ENCODE data around the gene AP5S1. TPM values are rescaled to one million over a fixed set of nuclear protein-coding genes. Genes with fewer than 3 reads are reported as not detected.
"Not testable (repeated sequence)": the region's sequence is repeated elsewhere in the genome, so short reads cannot be mapped to it uniquely, and the experiment has no call there.

The AP5S1 gene
- total RNA-seq, 2 experiments from 2014 or later, result 13.8 to 16.5 TPM

DNA sequence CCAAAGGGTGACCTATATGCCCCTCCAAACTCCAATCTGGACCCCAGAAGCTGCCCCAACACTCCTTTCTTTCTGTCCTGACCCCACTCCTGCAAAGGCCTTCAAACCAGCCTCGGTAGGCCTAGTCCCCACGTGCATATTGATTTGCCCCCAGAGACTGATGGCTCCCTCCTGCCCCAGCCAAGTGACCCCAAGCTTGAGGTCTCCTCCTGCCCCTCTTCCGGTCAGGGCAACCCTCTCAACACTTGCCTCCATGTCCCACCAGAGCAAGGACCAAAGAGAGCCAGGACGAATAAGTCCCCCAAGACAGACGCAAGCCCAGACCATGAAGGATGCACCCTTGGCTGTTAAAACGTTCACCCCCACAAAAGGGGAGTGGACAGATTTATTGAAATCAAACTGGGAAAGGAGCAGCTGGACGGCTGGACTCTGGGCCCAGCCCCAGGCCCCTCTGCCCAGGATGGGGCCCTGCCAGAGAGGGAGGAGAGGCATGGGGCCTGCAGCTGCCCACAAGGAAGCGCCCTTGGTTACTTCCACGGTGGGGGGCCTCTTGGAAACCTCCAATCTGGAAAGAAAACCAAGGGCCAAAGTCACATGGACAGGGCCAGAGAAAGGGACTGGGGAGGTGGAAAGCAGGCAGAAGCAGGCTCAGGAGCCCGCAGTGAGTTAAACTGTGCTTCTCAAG, 36.7 kb upstream of the AP5S1 start:
- H3K27me3 Mint-ChIP-seq (ENCODE audit: low read depth), result peaks cover 15% of the 10 kb centered on the region
- POLR2A ChIA-PET, result interaction anchor here (0.9 to 1.3 kb wide), 2 partner anchors 12 to 32 kb away, joined by 3 to 5 read pairs; partner anchors contain the start of gene CDC25B
- H3K4me3 Mint-ChIP-seq, result no peak overlapping the region
- ATAC-seq, result no peak
- H3K9me3 Mint-ChIP-seq (ENCODE audit: insufficient read depth), result no peaks in the 10 kb centered on the region
- CTCF ChIA-PET, result interaction anchor here (9.6 kb wide), 1 partner anchor 35 kb away, joined by 126 read pairs; the partner anchor contains the start of gene AP5S1
- no peak for DNase-seq
- peak overlapping the region; percentile 13 for H3K27ac Mint-ChIP-seq
- H3K36me3 Mint-ChIP-seq (ENCODE audit: low read depth), result peaks cover 17% of the 10 kb centered on the region
- peaks cover 53% of the 10 kb centered on the region for H3K4me1 Mint-ChIP-seq (ENCODE audit: low read depth)

DNA sequence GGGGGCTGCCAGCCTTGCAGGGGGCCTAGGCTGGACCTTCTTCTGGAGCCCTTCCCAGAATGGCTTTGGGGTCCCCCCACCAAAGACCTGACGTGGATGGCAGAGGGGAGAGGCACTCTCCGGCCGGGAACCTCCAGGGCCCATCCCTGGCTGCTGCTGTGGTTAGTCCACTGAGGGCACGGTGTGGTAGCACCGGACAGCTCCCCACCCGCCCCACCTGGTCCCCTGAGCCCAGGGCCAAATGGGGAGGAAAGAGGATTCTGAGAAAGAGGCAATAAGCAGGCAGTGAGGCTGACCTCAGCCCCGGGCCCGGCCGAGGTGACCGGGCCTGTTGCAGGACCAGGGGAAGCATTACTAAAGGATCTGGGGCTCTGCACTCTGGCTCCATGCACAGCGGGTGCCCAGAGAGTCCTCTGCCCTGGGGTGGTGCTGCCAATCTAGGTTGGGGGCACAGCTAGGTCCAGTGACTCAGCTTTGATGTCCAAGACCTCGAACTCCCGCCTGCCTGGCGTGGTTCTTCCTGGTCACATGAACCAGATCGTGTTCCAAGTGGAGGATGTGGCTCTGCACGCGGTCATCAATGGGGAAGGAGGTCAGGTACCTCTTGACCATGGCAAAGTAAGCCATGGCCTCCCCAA, 36.0 kb upstream of the AP5S1 start:
- Mint-ChIP-seq H3K27ac (peak overlapping the region; percentile 51), H3K4me3 (peak overlapping the region; percentile 49), H3K27me3 (ENCODE audit: low read depth) (peaks cover 12% of the 10 kb centered on the region), H3K4me1 (ENCODE audit: low read depth) (peaks cover 58% of the 10 kb centered on the region), H3K9me3 (ENCODE audit: insufficient read depth) (no peaks in the 10 kb centered on the region), H3K36me3 (ENCODE audit: low read depth) (peaks cover 17% of the 10 kb centered on the region)
- ChIA-PET POLR2A (interaction anchor here (0.9 to 1.3 kb wide), 2 partner anchors 11 to 31 kb away, joined by 3 to 5 read pairs; partner anchors contain the start of gene CDC25B), CTCF (interaction anchor here (9.6 kb wide), 1 partner anchor 34 kb away, joined by 126 read pairs; the partner anchor contains the start of gene AP5S1)
- DNase-seq (no peak), ATAC-seq (no peak)

DNA sequence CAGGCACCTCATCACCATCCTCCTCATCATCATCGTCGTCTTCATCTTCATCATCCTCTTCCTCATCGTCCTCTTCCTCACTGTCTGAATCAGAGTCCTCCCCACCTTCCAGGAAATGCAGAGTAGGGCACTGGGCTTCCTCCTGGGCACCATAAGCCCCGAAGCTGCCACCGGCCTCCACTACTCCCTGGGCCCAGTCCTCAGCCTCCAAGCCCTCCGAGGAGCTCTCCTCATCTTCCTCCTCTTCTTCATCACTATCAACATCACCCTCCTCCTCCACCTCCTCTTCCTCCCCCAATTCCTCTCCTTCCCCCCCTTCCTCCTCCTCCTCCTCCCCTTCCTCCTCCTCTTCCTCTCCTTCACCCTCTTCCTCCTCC, 35.5 kb upstream of the AP5S1 start:
- CTCF ChIA-PET, result interaction anchor here (9.6 kb wide), 1 partner anchor 34 kb away, joined by 126 read pairs; the partner anchor contains the start of gene AP5S1
- no peak for ATAC-seq
- Mint-ChIP-seq H3K4me3 (peak overlapping the region; percentile 49), H3K27ac (peak overlapping the region; percentile 51), H3K9me3 (ENCODE audit: insufficient read depth) (no peaks in the 10 kb centered on the region), H3K4me1 (ENCODE audit: low read depth) (peaks cover 58% of the 10 kb centered on the region), H3K27me3 (ENCODE audit: low read depth) (peaks cover 7% of the 10 kb centered on the region), H3K36me3 (ENCODE audit: low read depth) (peaks cover 17% of the 10 kb centered on the region)
- DNase-seq, result no peak
- POLR2A ChIA-PET, result interaction anchor here (0.9 to 1.2 kb wide), 2 partner anchors 9 to 11 kb away, joined by 3 to 5 read pairs; partner anchors contain the start of gene CDC25B

DNA sequence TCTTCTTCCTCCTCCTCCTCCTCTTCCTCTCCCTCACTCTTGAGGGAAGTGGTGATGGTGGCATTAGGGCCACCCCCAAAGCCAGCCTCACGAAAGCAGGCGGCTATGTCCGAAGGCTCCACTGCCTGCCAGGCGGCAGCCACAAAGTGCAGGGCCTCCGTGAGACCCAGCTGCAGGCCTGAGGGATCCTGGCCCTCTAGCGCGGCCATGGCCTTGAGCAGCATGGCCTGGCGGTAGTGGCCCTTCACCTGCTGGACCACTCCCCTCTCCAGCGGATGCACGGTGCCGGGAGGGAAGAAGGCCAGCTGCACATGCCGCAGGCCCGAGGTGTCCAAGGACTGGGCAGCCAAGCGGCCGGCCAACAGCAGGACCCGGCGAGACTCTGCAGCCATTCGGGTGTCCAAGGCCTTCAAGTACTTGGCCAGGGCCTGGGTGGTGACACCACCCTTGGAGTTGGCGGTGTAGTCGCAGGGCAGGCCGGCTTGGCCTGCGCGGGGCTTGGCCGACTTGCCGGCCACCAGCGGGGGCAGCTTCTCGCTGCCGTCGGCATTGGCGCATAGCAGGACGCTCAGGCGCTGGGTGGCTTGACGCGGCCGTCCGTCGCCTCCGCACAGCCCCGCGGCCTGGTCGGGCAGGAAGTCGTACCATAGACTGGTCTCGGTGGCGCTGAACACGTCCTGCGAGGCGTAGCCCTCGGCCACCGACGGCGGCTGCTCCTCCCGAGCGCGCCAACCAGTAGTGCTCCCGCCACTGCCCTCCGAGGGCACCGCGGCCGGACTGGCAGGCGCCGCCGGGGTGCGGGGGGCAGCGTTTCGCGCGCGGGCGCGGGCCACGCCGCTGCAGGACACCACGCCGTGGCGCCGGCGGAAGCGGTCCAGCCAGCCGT, 34.9 kb upstream of the AP5S1 start:
- Mint-ChIP-seq H3K4me1 (ENCODE audit: low read depth) (peaks cover 57% of the 10 kb centered on the region), H3K27ac (no peak overlapping the region), H3K27me3 (ENCODE audit: low read depth) (peaks cover 3% of the 10 kb centered on the region), H3K4me3 (peak overlapping the region; percentile 49), H3K9me3 (ENCODE audit: insufficient read depth) (no peaks in the 10 kb centered on the region), H3K36me3 (ENCODE audit: low read depth) (peaks cover 17% of the 10 kb centered on the region)
- POLR2A ChIA-PET, result interaction anchor here (0.6 to 4.5 kb wide), 7 partner anchors 8 to 35 kb away, joined by 3 to 44 read pairs (median 7); partner anchors contain the start of genes ADISSP, AP5S1 and CDC25B
- DNase-seq, result no peak
- ATAC-seq, result no peak
- CTCF ChIA-PET, result interaction anchor here (0.5 to 9.6 kb wide), 12 partner anchors 10 to 227 kb away, joined by 3 to 126 read pairs (median 5); partner anchors contain the start of genes ADISSP, AP5S1 and CDC25B

DNA sequence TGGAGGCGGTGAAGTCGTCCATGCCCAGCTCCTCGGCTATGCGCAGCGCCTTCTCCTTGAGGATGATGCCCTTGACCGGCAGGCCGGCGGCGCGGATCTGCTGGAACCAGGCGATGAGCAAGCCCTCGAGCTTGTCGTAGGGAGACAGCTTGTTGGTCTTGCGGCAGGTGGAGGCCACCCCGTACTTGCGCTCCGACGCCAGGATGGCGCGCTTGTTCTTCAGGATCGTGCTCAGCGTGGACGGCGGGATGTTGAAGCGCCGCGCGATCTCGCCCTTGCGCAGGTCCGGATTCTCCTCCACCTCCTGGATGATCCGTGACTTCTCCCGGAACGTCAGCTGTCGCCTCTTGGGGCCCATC, 34.2 kb upstream of the AP5S1 start:
- H3K4me3 Mint-ChIP-seq, result peak overlapping the region; percentile 81
- H3K27me3 Mint-ChIP-seq (ENCODE audit: low read depth), result no peaks in the 10 kb centered on the region
- ChIA-PET CTCF (interaction anchor here (0.5 to 9.6 kb wide), 19 partner anchors 9 to 226 kb away, joined by 3 to 126 read pairs (median 3); partner anchors contain the start of genes ADISSP, AP5S1 and CDC25B), POLR2A (interaction anchor here (0.6 to 4.5 kb wide), 11 partner anchors 8 to 69 kb away, joined by 3 to 44 read pairs (median 5); partner anchors contain the start of genes ADISSP, AP5S1 and CDC25B)
- H3K36me3 Mint-ChIP-seq (ENCODE audit: low read depth), result peaks cover 17% of the 10 kb centered on the region
- peaks cover 51% of the 10 kb centered on the region for H3K4me1 Mint-ChIP-seq (ENCODE audit: low read depth)
- no peaks in the 10 kb centered on the region for H3K9me3 Mint-ChIP-seq (ENCODE audit: insufficient read depth)
- peak overlapping the region; percentile 85 for H3K27ac Mint-ChIP-seq
- peak; percentile 34 for ATAC-seq
- DNase-seq, result peak; percentile 62

DNA sequence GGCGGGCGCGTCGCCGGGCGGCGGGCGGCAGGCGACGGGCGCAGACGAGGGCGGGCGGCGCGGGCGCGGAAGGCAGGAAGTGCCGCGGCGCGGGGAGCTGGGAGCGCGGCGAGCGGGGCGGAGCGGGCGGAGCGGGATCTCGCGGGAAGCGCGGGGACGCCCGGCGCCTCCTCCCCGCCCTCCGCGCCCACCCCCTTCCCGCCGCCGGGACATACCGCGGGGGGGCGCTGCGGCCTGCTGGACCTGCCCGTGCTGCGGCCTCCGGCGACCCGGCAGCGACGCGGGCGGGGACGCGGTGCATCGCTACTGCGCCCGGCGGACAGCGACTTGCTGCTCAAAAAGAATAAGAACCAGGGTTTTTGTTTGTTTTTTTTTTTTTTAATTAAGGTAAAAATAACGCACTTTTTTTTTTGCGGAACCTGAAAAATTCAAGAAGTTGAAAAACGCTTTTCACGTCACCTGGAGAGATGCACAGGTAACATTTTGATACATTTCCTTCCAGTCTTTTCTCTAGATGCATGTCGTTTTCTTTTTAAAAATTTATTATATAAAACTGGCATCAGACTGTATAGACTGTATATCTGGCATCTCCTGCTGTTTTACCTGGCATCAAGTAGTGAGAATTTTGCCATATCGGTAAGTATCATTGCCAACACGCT, 33.6 kb upstream of the AP5S1 start, which contains the start of gene CENPB:
CENPB (minus strand) TSS at position 76 of the 659 bp plus-strand sequence. CDS start 257 bp downstream, outside the sequence.
- no peaks in the 10 kb centered on the region for H3K27me3 Mint-ChIP-seq (ENCODE audit: low read depth)
- peaks cover 17% of the 10 kb centered on the region for H3K36me3 Mint-ChIP-seq (ENCODE audit: low read depth)
- peak within 1 kb of the TSS; percentile 81 for H3K4me3 Mint-ChIP-seq
- H3K4me1 Mint-ChIP-seq (ENCODE audit: low read depth), result peaks cover 45% of the 10 kb centered on the region
- peak within 1 kb of the TSS; percentile 85 for H3K27ac Mint-ChIP-seq
- ATAC-seq (peak; percentile 94), DNase-seq (peak; percentile 91)
- ChIA-PET POLR2A (interaction anchor here (0.6 to 4.5 kb wide), 12 partner anchors 8 to 94 kb away, joined by 3 to 44 read pairs (median 4); partner anchors contain the start of genes ADISSP, AP5S1 and CDC25B), CTCF (interaction anchor here (0.5 to 9.6 kb wide), 26 partner anchors 8 to 299 kb away, joined by 3 to 126 read pairs (median 3); partner anchors contain the start of genes ADISSP, AP5S1 and CDC25B)
- no peaks in the 10 kb centered on the region for H3K9me3 Mint-ChIP-seq (ENCODE audit: insufficient read depth)

DNA sequence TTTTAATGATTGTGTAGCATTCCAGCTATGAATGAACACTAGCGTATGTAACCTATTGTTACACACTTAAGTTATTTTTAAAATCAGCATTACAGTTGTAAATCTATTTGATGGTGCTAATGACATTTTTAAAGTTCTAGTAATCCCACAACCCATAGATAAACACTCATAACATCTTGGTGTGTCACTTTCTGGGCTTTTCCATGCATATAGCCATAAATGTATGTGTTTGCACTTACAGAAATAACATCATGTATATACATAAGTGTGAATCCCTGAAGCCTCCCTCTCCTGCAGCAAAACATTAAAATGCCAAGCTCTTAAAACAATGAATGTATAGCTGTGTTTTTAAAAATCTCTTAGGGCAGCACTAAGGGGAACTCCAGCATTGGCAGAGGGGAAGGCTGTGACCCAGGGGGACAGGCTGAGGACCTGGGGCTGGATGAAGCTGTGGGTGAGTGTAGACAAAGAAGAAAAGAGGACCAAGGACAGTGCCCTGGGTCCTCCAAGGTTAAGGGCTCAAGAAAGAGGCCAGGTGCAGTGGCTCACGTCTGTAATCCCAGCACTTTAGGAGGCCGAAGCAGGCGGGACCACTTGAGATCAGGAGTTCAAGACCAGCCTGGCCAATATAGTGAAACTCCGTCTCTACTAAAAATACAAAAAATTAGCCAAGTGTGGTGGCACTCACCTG, 32.9 kb upstream of the AP5S1 start:
- ATAC-seq (no peak), DNase-seq (no peak)
- peak overlapping the region; percentile 72 for H3K4me3 Mint-ChIP-seq
- no peaks in the 10 kb centered on the region for H3K9me3 Mint-ChIP-seq (ENCODE audit: insufficient read depth)
- ChIA-PET CTCF (interaction anchor here (0.8 to 9.6 kb wide), 14 partner anchors 8 to 298 kb away, joined by 3 to 126 read pairs (median 4); partner anchors contain the start of genes ADISSP, AP5S1 and CDC25B), POLR2A (interaction anchor here (0.7 to 4.5 kb wide), 4 partner anchors 8 to 94 kb away, joined by 3 to 44 read pairs (median 8); partner anchors contain the start of genes AP5S1 and CDC25B)
- H3K4me1 Mint-ChIP-seq (ENCODE audit: low read depth), result peaks cover 45% of the 10 kb centered on the region
- H3K27me3 Mint-ChIP-seq (ENCODE audit: low read depth), result no peaks in the 10 kb centered on the region
- peaks cover 16% of the 10 kb centered on the region for H3K36me3 Mint-ChIP-seq (ENCODE audit: low read depth)
- H3K27ac Mint-ChIP-seq, result no peak overlapping the region

DNA sequence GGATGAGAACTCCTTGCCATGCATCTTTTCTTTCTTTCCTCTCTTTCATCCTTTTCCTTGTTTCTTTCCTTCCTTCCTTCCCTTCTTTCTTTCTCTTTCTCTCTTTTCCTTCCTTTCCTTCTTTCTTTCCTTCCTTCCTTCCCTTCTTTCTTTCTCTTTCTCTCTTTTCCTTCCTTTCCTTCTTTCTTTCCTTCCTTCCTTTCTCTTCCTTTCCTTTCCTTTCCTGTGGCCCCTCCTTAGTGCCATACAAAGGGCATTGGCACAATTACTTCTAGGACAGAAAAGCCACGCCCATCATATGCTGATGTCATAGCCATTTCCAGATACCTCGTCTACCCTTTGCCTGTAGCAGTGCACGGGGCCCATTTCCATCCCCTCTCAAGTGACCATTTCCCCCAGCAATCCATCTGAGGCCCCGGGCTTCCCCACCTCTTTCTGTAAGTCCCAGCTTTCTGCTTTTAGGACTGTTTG, 31.6 kb upstream of the AP5S1 start:
- Mint-ChIP-seq H3K36me3 (ENCODE audit: low read depth) (peaks cover 8% of the 10 kb centered on the region), H3K4me3 (peak overlapping the region; percentile 4), H3K4me1 (ENCODE audit: low read depth) (peaks cover 36% of the 10 kb centered on the region), H3K27me3 (ENCODE audit: low read depth) (no peaks in the 10 kb centered on the region), H3K27ac (no peak overlapping the region), H3K9me3 (ENCODE audit: insufficient read depth) (no peaks in the 10 kb centered on the region)
- CTCF ChIA-PET, result interaction anchor here (1.6 to 9.6 kb wide), 3 partner anchors 30 to 97 kb away, joined by 4 to 126 read pairs (median 20); partner anchors contain the start of gene AP5S1
- POLR2A ChIA-PET, result interaction anchor here (4.5 kb wide), 1 partner anchor 32 kb away, joined by 44 read pairs; the partner anchor contains the start of gene AP5S1
- DNase-seq, result no peak
- no peak for ATAC-seq

DNA sequence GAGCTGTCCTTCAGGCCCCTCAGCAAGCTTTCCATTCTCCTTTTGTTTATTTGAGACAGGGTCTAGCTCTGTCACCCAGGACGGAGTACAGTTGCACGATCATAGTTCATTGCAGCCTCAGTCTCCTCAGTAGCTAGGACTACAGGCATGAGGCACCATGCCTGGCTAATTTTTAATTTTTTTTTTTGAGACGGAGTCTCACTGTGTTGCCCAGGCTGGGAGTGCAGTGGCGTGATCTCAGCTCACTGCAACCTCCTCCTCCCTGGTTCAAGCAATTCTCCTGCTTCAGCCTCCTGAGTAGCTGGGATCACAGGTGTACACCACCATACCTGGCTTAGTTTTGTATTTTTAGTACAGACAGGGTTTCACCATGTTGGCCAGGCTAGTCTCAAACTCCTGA, 31.1 kb upstream of the AP5S1 start:
- POLR2A ChIA-PET, result interaction anchor here (4.5 kb wide), 1 partner anchor 32 kb away, joined by 44 read pairs; the partner anchor contains the start of gene AP5S1
- not testable (repeated sequence) for H3K27ac Mint-ChIP-seq; H3K27me3 Mint-ChIP-seq (ENCODE audit: low read depth); DNase-seq; ATAC-seq; H3K36me3 Mint-ChIP-seq (ENCODE audit: low read depth); H3K4me3 Mint-ChIP-seq; H3K9me3 Mint-ChIP-seq (ENCODE audit: insufficient read depth)
- CTCF ChIA-PET, result interaction anchor here (2.8 to 9.6 kb wide), 2 partner anchors 29 to 67 kb away, joined by 20 to 126 read pairs; partner anchors contain the start of gene AP5S1
- peaks cover 35% of the 10 kb centered on the region for H3K4me1 Mint-ChIP-seq (ENCODE audit: low read depth)
